UCSD-AML1 (cell line): ENCODE results near the gene DAAM1.

Experiments
- DNase-seq: peaks from one replicate; lab custom pipeline; 2025; ENCODE audit not compliant: unreplicated experiment; lab: John Stamatoyannopoulos, UW

Gene DAAM1

DNA sequence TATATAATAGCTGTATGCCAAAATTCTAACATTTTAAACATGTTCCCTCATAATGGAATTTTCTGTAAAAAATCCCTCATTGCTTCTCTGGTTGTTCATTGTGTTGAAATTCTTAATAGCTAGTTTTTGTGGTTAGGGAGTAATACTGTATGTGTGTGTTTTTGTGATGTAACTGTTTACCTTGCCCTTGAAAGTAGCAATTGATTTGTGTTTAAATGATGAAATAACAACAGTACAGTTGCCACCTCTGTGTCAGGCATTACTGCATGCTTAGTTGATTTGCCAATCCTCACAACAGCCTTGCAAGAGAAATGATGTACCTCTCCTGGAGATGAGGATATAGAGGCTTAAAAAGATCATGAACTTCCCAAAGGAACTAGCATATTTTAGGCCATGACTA, 94.9 kb downstream of the DAAM1 start:
- DNase-seq: no peak

- DNase-seq: no peak
Measured at GRCh38 chr14:59284059-59284458, 95.6 kb downstream of the DAAM1 start.

DNA sequence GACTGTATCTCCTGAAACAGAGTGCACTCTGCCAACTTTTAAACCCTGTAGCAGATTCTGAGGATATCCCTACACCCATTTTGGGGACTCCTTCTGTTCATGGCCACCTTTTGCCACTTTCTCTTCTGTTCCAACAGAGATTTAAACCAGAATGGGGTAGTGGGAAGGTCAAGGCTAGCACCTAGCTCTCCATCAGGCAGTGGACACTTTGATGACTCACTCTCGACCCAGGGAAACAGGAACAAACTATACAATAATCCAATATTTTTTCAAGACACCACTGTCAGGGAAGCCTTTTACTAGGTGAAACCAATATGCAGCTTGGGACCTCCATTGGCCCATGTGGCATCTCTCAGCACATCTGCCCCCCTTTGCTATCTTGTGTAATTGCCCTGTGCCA, 103.6 kb downstream of the DAAM1 start:
- DNase-seq: no peak

DNA sequence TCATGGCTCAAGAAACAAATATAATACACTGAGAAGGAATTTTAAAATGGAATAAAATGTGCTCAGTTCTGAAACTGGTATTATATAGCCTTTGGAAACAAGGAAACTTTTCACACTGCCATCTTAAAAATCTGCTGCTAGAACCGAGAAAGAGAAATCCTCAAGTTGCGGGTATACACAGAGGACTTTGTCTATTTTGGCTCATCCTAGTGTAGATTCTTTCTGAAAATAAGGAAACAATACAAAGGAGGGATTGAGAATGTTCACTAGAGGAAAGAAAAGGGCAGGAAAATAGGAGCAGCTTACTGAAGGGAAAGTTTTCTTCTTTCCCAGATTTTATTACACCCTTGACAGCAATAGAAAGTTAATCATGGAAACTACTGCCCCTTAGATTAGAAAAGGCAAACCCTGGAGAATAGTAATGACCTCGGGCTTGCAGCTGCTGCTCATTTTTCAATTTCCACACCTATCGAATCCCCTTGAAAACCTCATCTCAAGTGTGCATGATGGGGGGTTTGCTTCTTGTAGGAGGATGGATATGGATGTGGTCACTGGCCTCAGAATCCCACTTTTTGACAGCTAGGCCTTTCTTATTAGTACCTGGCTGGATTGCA, 104.6 kb downstream of the DAAM1 start:
- no peak for DNase-seq

DNA sequence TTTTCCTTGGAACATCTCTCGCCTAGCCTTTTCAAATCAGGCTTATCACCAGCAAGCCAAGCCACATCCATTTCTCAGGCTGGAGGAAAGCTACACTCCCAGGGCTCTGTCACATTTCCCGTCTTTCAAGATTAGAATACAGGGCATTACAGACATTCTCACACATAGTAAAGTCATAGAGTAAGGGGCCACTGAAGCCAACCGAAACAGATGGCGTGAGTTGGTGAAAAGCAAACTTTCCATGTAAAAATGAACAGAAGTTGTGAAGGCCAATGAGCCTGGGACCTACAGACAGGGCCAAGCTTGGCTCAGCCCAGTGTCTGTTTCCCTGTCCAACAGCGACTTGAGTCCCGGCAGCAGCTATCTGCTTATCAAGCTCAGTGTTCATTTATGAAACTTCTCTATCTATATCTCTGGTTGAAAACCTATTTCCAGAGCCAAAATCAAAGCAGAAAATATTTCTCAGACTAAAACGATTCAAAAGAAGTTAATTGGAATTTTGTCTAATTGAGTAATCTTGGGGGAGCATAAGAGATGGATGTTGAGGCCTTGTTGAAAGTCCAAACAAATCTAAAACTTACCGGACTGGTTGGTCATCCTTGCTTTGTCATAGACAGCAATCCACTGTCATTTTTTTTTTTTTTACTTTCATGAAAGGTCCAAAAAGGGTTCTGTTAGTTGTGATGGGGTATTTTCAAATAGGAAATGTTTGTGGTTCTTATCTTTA, 105.6 kb downstream of the DAAM1 start:
- no peak for DNase-seq

- DNase-seq: no peak
Measured at GRCh38 chr14:59294662-59294992, 106.2 kb downstream of the DAAM1 start.

DNA sequence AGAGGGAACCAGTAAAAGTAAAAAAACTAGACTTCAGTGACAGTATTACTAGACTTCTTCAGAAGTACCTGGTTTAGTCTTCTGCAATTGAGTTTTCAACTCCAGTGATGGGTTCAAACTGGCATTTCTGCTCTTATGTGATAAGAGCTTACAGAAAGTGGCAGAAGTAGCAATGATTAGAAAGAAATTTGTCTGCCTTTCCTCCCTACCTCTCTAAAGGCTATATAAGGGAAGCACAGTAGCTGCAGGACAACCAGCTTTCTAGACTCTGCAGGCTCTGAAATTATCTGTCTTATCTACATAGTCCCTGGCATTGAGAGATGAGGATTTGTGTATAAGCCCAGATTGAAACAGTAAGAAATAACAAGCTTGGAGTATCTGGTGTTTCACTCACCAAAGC, 107.5 kb downstream of the DAAM1 start:
- DNase-seq: no peak

DNA sequence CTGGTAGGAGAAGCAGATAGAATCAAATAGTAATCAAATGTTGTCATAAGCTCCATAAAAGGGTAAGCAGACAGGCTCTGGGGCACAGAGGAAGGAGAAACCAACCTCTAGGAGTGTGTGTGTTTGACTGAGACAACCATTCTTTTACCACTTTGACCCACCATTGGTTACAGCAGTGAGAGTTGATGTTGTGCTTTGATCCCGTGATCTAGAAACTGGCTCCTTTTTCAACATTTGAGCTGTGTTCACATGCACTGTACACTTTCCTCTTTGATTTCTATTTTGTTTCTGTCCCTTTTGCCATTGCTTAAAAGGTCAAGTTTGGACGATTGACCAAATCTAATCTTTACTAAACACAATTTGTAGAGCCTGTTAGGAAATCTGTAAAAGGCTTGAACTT, 108.0 kb downstream of the DAAM1 start:
- DNase-seq: no peak

- DNase-seq: no peak
Measured at GRCh38 chr14:59297071-59297776, 108.8 kb downstream of the DAAM1 start.

GRCh38 chr14:59299731-59300130, 111.3 kb downstream of the DAAM1 start:
- no peak for DNase-seq

DNA sequence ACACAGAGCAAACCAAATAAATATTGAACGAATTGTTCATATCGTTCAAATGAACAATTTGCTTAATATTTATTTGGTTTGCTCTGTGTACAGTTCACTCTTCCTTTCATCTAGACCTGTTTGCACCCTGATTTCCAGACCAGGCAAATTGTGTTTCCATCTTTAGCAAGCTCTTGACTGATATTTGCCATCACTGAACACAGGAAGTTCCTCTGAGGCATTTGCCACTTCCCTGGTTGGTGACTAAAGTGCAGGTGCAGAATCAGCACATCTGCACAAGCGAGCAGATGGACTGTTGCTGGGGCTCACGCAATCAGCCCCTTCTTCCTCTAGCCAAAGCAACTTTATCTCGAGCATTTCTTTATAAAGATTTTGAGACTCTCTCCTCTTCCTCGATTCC, 112.9 kb downstream of the DAAM1 start:
- DNase-seq: peak; percentile 35

GRCh38 chr14:59302313-59302712, 113.8 kb downstream of the DAAM1 start:
- DNase-seq: no peak

- no peak for DNase-seq
Measured at GRCh38 chr14:59303216-59303615, 114.7 kb downstream of the DAAM1 start.

DNA sequence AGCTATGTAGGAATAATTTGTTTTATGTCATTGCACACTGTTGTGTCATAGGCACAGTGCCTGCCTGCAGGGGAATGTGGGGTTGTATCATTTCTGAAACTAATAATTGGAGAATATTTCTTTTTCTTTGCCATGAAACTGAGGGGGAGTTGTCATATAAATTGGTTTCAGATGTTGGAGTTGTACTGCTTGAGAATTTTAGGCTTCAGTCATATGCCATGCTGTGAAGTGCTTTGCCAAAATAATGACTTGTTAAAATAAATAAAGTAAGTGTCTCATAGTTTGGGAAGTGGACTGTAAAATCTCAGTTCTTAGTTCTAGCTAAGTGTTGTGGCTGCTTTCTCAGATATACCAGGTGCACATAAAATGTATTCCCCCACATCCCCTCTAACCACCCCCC, 116.8 kb downstream of the DAAM1 start:
- no peak for DNase-seq

GRCh38 chr14:59305836-59306555, 117.5 kb downstream of the DAAM1 start:
- no peak for DNase-seq

- no peak for DNase-seq
Measured at GRCh38 chr14:59306775-59307174, 118.3 kb downstream of the DAAM1 start.

- no peak for DNase-seq
Measured at GRCh38 chr14:59308086-59308485, 119.6 kb downstream of the DAAM1 start.

- peak; percentile 17 for DNase-seq
Measured at GRCh38 chr14:59308673-59309072, 120.2 kb downstream of the DAAM1 start.

GRCh38 chr14:59309291-59309900, 120.9 kb downstream of the DAAM1 start:
- no peak for DNase-seq

- DNase-seq: no peak
Measured at GRCh38 chr14:59310633-59311032, 122.2 kb downstream of the DAAM1 start.

DNA sequence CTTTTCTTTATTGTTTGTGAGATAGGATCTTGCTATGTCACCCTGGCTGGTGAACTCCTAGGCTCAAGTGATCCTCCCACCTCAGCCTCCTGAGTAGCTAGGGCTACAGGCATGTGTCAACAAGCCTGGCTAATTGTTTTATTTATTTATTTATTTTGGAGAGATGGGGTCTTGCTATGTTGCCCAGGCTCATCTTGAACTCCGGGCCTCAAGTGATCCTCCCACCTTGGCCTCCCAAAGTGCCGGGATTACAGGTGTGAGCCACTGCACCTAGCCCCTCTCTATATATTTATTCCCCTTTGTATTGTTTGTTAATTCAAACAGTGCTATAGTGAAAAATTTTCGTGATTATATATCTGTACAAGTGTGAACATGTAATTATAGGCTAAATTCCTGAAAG, 123.3 kb downstream of the DAAM1 start:
- DNase-seq: no peak
